Measurements from ENCODE around the gene RNF175. TPM values are rescaled to one million over a fixed set of nuclear protein-coding genes. Genes with fewer than 3 reads are reported as not detected.

The RNF175 gene
- polyA plus RNA-seq, 1 experiment, result not detected

- POLR2A ChIA-PET, result no interaction called here
- DNase-seq (ENCODE audit: low read depth, low spot score), result no peak
Observed at GRCh38 chr4:153661908-153662307, 97.9 kb downstream of the RNF175 start.

GRCh38 chr4:153661215-153661822, 98.5 kb downstream of the RNF175 start:
- CTCF ChIA-PET, result interaction anchor here (1.7 kb wide), 1 partner anchor 17 kb away, joined by 6 read pairs; no protein-coding TSS in a partner anchor
- DNase-seq (ENCODE audit: low read depth, low spot score), result no peak

More at GRCh38 chr4:153661908-153662307, 97.9 kb downstream of the RNF175 start:
- CTCF ChIA-PET, result no interaction called here
- TF ChIP-seq CTCF (IDR thresholded peaks at IDR 0.05; ENCODE audit: low read depth, low read length), result no peak
- H3K4me3 ChIP-seq (ENCODE audit: low read depth, low read length), result no peak overlapping the region
- H3K9me3 ChIP-seq (ENCODE audit: control insufficient read depth, insufficient read depth, low read length), result no peaks in the 10 kb centered on the region; the same call in 1 of the 2 replicates
- H3K27ac ChIP-seq (ENCODE audit: low read depth, low read length), result no peak overlapping the region
- H3K27me3 ChIP-seq (ENCODE audit: control insufficient read depth, insufficient read depth, low read length), result peaks cover 4% of the 10 kb centered on the region

More at GRCh38 chr4:153661215-153661822, 98.5 kb downstream of the RNF175 start:
- no peak for TF ChIP-seq CTCF (IDR thresholded peaks at IDR 0.05; ENCODE audit: low read depth, low read length)
- POLR2A ChIA-PET, result no interaction called here
- H3K27ac ChIP-seq (ENCODE audit: low read depth, low read length), result no peak overlapping the region
- peaks cover 4% of the 10 kb centered on the region for H3K27me3 ChIP-seq (ENCODE audit: control insufficient read depth, insufficient read depth, low read length)
- no peak overlapping the region for H3K4me3 ChIP-seq (ENCODE audit: low read depth, low read length)
- no peaks in the 10 kb centered on the region; the same call in 1 of the 2 replicates for H3K9me3 ChIP-seq (ENCODE audit: control insufficient read depth, insufficient read depth, low read length)

Other genes starting within 250 kb of the RNF175 start
- 0.22 and 0.24 TPM in 2 replicates for gene TLR2, start 75.7 kb downstream of the RNF175 start, polyA plus RNA-seq (2011; rRNA removed)
- gene SFRP2, start 29.1 kb upstream of the RNF175 start, polyA plus RNA-seq (2011; rRNA removed), result not detected in 2 replicates

All from AG04450 (cell line).